Small intestine (tissue), 7 donors: ENCODE data around the gene CCDC71. TPM values are rescaled to one million over a fixed set of nuclear protein-coding genes. Genes with fewer than 3 reads are reported as not detected.
A peak's percentile ranks its signal among the peaks of the same experiment; 100 is the strongest.

Experiments used
- DNase-seq, 2 donors: peaks; one replicate each; pipeline versions ENCODE4 v3.0.0 to v3.0.0-alpha.2; 2013
- FAIRE-seq: peaks from 2 replicates; lab custom pipeline; 2012; peaks lifted over from hg19 to GRCh38; lab: Jason Lieb, UNC
- H3K27ac ChIP-seq, 3 donors: one replicate each; pipeline ENCODE4 v1.5.1; 2013; ENCODE audit warnings: low read length in 2 of 3, mild to moderate bottlenecking in 2 of 3, control low read depth in 1 of 3, inconsistent platforms in 1 of 3, low read depth in 1 of 3, moderate library complexity in 1 of 3
- H3K27me3 ChIP-seq, 3 donors: one replicate each; pipeline ENCODE4 v1.6.1; 2013; ENCODE audit warnings: low read length in 3 of 3, inconsistent platforms in 1 of 3; ENCODE audit not compliant: control insufficient read depth in 3 of 3, insufficient read depth in 3 of 3
- H3K36me3 ChIP-seq, 3 donors: one replicate each; pipeline ENCODE4 v1.6.1; 2013; ENCODE audit warnings: low read length in 3 of 3, inconsistent platforms in 1 of 3, low read depth in 1 of 3, mild to moderate bottlenecking in 1 of 3, moderate library complexity in 1 of 3; ENCODE audit not compliant: control insufficient read depth in 3 of 3, insufficient read depth in 2 of 3
- H3K4me1 ChIP-seq, 3 donors: one replicate each; pipeline ENCODE4 v1.6.1; 2013; ENCODE audit warnings: low read length in 2 of 3, inconsistent platforms in 1 of 3, low read depth in 1 of 3, mild to moderate bottlenecking in 1 of 3, moderate library complexity in 1 of 3; ENCODE audit not compliant: control insufficient read depth in 3 of 3, insufficient read depth in 2 of 3
- H3K4me3 ChIP-seq, 3 donors: one replicate each; pipeline ENCODE4 v1.5.1; 2013; ENCODE audit warnings: low read length in 3 of 3, control low read depth in 1 of 3, inconsistent platforms in 1 of 3, low read depth in 1 of 3, mild to moderate bottlenecking in 1 of 3, moderate library complexity in 1 of 3
- H3K9me3 ChIP-seq, 2 donors: one replicate each; pipeline ENCODE4 v1.6.1; 2013; ENCODE audit warnings: low read depth in 1 of 2, low read length in 1 of 2; ENCODE audit not compliant: control insufficient read depth in 2 of 2, insufficient read depth in 1 of 2
- WGBS, 3 donors: extraction: QIAGEN DNeasy Blood & Tissue Kit; methylation state at CpG; one replicate each; pipeline ENCODE4 v1.1.7; 2013; 5-methylcytosine and 5-hydroxymethylcytosine counted together
- polyA plus RNA-seq, 4 donors: library from polyadenylated mRNA; stranded (reverse) in 3 of 4; unstranded in 1 of 4; fragments of 200-250 nt in 3 of 4; fragments of 120-200 nt in 1 of 4; gene quantifications; one replicate each; pipeline versions ENCODE4 v1.2.1 to v1.2.3, GENCODE V29; 2013
- donor health status: healthy with polysubstance abuse.
- donor health status: control.
- donor health status: control.
- donor health status: Bipolar disorder and iron deficiency.
- donor health status: healthy.

CCDC71 gene
- polyA plus RNA-seq, 4 donors: 13.0 to 24.2 (median 17.9) TPM

DNA sequence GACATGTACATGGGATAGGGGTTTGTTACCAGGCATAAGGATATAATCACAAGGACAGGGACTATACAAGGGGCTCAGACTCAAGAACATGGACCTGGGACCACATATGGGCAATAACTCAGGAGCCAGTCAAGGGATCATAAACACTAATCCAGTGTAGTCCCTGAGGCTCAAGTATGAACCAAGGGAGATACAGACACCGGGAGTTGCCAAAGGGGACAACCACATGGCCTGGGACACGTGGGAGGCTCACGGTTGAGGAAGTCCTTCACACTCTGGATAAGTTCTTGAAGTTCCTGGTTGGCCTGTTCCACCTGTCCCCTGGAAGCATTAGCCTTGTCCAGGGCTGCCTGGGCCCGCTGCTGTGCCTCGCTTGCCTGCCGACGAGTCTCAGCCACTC lies 43.7 kb downstream of the CCDC71 start:
- no peak overlapping the region for H3K4me3 ChIP-seq
- H3K36me3 ChIP-seq: peaks cover 0 to 82% (median 5%) of the 10 kb centered on the region in 3 donors
- WGBS, 3 donors: 88 to 92% (median 91%) methylated on average over 7 of the region's 7 CpGs
- H3K27me3 ChIP-seq: no peaks in the 10 kb centered on the region
- H3K9me3 ChIP-seq: no peaks in the 10 kb centered on the region
- no peak for FAIRE-seq
- no peak overlapping the region for H3K27ac ChIP-seq
- peaks cover 0 to 11% (median 6%) of the 10 kb centered on the region in 3 donors for H3K4me1 ChIP-seq
- no peak for DNase-seq

DNA sequence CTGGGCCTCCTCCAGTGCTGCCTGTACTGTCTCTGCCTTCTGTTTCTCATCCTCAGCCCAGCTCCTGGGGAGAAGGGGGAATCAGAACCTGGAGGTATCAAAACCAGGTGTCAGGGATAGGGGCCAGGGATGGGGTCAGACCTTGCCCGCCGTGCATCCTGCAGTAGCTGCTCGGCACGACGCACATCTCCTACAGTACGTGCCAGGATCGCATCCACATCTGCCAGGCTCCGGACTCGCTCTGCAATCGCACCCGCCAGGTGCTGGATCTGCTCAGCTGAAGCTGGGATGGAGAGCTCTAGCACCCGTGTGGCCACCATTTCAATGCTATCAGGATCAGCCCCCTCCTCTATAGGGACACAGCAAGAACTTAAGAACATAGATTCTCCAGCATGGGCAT lies 44.1 kb downstream of the CCDC71 start:
- no peak for DNase-seq
- WGBS, 3 donors: 95 to 99% (median 95%) methylated on average over 10 to 12 of the region's 12 CpGs
- Histone ChIP-seq H3K27me3 (no peaks in the 10 kb centered on the region), H3K4me1 (peaks cover 0 to 11% (median 6%) of the 10 kb centered on the region in 3 donors), H3K36me3 (peaks cover 0 to 86% (median 7%) of the 10 kb centered on the region in 3 donors), H3K27ac (no peak overlapping the region), H3K9me3 (no peaks in the 10 kb centered on the region), H3K4me3 (no peak overlapping the region)
- no peak for FAIRE-seq

DNA sequence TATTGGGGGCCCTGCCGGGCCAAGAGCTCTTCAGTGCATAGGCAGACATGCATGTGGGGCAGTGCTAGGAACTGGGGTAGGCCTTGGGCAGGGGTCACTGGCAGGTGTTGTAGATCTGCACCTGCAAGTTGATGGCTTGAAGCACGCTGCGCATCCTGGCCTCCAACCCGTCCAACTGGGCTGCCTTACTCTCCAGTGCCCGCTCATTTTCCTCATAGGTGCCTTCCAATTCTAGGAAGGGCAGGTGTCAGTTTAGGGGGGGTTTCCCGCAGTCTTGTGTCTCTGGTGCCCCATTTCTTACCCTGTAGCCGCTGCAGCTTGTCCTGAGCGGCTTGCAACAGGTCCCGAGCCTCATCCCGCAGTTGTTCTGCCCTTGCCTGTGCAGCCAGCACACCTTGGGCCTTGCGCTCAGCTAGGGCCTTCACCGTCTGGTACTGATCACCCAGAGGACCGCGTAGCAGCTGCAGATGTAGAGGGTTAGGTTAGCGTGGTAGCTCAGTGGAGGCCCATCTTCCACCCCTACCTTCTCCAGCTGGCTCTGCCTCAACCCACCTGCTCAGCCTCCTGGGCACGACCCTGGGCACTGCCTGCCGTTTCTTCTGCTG lies 44.9 kb downstream of the CCDC71 start:
- 76 to 86% (median 79%) methylated on average over 17 of the region's 17 CpGs for WGBS, 3 donors
- Histone ChIP-seq H3K9me3 (no peaks in the 10 kb centered on the region), H3K27me3 (no peaks in the 10 kb centered on the region), H3K36me3 (peaks cover 3 to 86% (median 14%) of the 10 kb centered on the region in 3 donors), H3K27ac (peak overlapping the region; percentile 67 to 98 (median 76)), H3K4me1 (peaks cover 0 to 11% (median 6%) of the 10 kb centered on the region in 3 donors), H3K4me3 (peak overlapping the region in 2 of 3 donors; percentile 82 to 99)
- DNase-seq (no peak), FAIRE-seq (no peak)

DNA sequence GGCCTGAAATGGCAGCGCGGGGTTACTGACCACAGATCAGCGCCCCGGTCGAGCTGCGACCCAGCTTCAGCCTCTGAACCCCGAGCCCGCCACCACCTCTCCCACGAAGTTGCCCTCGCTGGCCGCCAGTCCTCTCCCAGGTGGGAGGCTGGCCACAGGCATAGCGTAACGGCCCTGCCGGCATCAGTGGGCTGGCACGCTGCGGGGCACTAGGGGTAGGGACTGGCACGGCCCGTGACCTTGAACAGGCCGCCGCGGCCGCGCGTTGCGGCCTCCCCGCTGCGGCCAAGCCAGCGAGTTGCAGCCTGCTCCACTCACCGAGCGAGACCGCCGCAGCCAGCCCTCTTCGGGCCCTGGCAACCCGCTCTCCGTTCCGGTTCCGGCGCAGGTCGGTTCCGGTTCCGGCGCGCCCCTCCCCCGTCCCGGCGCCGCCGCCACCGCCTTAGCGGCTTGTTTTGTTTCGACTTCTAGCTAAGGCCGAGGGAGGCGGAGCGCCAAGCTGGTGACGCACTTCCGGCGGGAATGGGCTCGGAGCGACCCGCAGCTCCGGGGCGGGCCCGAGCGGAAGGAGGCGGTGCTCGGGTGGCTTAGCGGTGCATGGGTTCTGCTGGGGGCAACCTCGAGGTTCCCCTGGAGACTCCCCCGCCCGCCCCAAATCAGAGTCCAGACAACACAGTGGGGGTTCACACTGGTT lies 45.5 kb downstream of the CCDC71 start, which contains the start of gene USP19:
Gene USP19 (minus strand): TSS at position 386 of the 694 bp plus-strand sequence. CDS start 1,678 bp downstream, outside the sequence.
- H3K4me3 ChIP-seq: peak within 1 kb of the TSS; percentile 82 to 99 (median 90)
- H3K9me3 ChIP-seq: no peaks in the 10 kb centered on the region
- no peaks in the 10 kb centered on the region for H3K27me3 ChIP-seq
- H3K27ac ChIP-seq: peak within 1 kb of the TSS; percentile 76 to 98 (median 86)
- WGBS, 3 donors: 0 to 1% (median 1%) methylated on average over 49 to 70 of the region's 70 CpGs
- FAIRE-seq (no peak), DNase-seq (peak; percentile 95 to 99)
- H3K36me3 ChIP-seq: peaks cover 8 to 86% (median 14%) of the 10 kb centered on the region in 3 donors
- peaks cover 0 to 11% (median 6%) of the 10 kb centered on the region in 3 donors for H3K4me1 ChIP-seq

DNA sequence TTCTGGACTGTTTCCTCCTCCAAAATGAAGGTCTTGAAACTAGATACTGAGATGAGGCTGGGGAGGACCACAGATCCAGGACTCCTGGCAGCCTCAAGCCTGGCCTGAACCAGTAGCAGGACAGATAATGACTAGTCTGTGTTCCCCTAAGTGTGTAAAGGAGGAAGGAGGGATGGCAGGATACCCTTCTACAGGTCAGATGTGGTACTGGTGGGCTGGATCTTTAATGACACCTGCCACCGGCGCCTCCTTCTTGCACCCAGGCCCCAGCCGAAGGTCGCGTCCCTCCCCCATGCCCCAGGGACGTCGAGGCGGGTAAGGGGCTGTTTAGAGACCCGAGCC lies 46.1 kb downstream of the CCDC71 start:
- H3K9me3 ChIP-seq: no peaks in the 10 kb centered on the region
- H3K4me1 ChIP-seq: peaks cover 0 to 11% (median 6%) of the 10 kb centered on the region in 3 donors
- H3K27me3 ChIP-seq: no peaks in the 10 kb centered on the region
- peak overlapping the region; percentile 82 to 99 (median 90) for H3K4me3 ChIP-seq
- 0 to 2% (median 0%) methylated on average over 4 to 9 of the region's 9 CpGs for WGBS, 3 donors
- H3K27ac ChIP-seq: peak overlapping the region; percentile 76 to 98 (median 86)
- DNase-seq (no peak), FAIRE-seq (no peak)
- H3K36me3 ChIP-seq: peaks cover 11 to 87% (median 20%) of the 10 kb centered on the region in 3 donors

DNA sequence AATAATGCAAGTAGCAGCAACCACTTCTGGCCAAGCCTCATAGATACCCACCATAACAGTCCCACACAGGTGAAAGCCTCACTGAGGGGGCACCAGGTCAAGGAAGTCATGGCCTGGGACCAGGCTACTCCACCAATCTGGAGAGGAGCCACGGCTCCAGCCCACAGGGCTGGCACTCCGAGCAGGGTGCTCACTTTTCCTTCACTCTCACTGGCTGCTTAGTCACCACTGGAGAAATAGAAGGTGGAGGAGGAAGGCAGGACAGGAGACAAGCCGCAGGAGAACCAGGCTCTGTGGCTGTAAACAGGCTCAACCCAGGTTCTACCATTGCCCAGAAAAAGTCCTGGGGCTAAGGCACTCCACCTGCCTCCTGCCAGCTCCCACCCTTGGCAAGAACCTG lies 46.7 kb downstream of the CCDC71 start:
- Histone ChIP-seq H3K27ac (peak overlapping the region in 1 of 3 donors; percentile 98), H3K36me3 (peaks cover 11 to 87% (median 24%) of the 10 kb centered on the region in 3 donors), H3K27me3 (no peaks in the 10 kb centered on the region), H3K9me3 (no peaks in the 10 kb centered on the region), H3K4me3 (peak overlapping the region in 2 of 3 donors; percentile 82 to 99), H3K4me1 (peaks cover 0 to 11% (median 6%) of the 10 kb centered on the region in 3 donors)
- no peak for DNase-seq
- FAIRE-seq: no peak
- WGBS, 3 donors: 44 to 75% (median 52%) methylated on average over 3 of the region's 3 CpGs

DNA sequence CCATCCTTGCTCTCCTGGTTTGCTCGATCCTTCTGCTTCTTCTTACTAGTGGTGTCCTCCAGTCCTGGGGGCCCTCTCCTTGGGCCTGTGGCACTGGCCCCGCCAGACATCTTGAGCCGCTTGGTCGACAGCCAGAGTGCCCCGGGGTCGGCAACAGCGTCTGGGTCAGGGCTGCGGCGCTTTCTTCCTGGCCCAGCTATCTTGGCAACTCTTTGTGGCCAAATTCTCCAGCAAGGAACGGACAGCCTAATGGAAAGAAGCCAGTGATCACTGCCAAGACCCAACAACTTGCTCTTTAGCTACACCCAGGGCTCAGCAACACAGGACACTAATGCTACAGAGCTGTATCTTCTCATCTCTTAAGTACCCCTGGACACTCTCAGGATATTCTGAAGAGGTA lies 47.1 kb downstream of the CCDC71 start:
- 75 to 94% (median 82%) methylated on average over 10 of the region's 10 CpGs for WGBS, 3 donors
- Histone ChIP-seq H3K4me1 (peaks cover 0 to 11% (median 6%) of the 10 kb centered on the region in 3 donors), H3K27me3 (no peaks in the 10 kb centered on the region), H3K4me3 (no peak overlapping the region), H3K27ac (no peak overlapping the region), H3K9me3 (no peaks in the 10 kb centered on the region), H3K36me3 (peaks cover 11 to 87% (median 28%) of the 10 kb centered on the region in 3 donors)
- FAIRE-seq (no peak), DNase-seq (no peak)
